Measurements from ENCODE around the gene SLC22A3. TPM values are rescaled to one million over a fixed set of nuclear protein-coding genes. Genes with fewer than 3 reads are reported as not detected.
A peak's percentile ranks its signal among the peaks of the same experiment; 100 is the strongest.

Gene SLC22A3
- total RNA-seq, 2 donors from 2014 or later: 91.5 to 144 TPM

DNA sequence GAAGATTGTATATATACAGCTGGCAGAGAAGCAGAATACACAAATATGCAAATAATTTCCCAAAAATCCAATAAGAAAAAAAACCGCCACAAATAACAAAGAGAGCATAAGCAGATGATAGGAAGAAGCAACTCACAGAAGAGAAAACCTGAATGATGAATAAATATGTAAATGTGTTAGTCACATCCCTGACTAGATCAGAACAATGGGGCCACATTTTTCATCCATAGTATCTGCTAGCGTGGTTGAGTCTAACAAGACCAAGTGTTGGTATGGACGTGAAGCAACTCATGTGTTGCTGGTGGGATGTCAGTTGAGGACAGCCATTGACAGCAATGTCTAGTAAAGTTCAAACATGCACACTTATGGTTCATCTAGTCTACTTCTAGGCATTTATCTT lies 3.9 kb upstream of the SLC22A3 start:
- no peaks in the 10 kb centered on the region for H3K27me3 ChIP-seq (replicated peaks; ENCODE audit: insufficient read depth)
- ATAC-seq (ENCODE audit: insufficient number of reproducible peaks, low FRiP score, low read depth): no peak

GRCh38 chr6:160347259-160348222 lies 637 bp upstream of the SLC22A3 start:
- no peak for DNase-seq (ENCODE audit: low spot score)
- peak overlapping the region; percentile 95 for H3K4me3 ChIP-seq

More for the DNA sequence above, 3.9 kb upstream of the SLC22A3 start:
- H3K36me3 ChIP-seq: no peaks in the 10 kb centered on the region
- H3K4me1 ChIP-seq (ENCODE audit: control insufficient read depth in 1 of 2, low read depth in 2 of 2): no peaks in the 10 kb centered on the region
- no peak for DNase-seq (ENCODE audit: low spot score)
- no peak overlapping the region for H3K27ac ChIP-seq
- no peak overlapping the region for H3K4me3 ChIP-seq
- H3K9me3 ChIP-seq: no peaks in the 10 kb centered on the region
- TF ChIP-seq, protein P1, sequence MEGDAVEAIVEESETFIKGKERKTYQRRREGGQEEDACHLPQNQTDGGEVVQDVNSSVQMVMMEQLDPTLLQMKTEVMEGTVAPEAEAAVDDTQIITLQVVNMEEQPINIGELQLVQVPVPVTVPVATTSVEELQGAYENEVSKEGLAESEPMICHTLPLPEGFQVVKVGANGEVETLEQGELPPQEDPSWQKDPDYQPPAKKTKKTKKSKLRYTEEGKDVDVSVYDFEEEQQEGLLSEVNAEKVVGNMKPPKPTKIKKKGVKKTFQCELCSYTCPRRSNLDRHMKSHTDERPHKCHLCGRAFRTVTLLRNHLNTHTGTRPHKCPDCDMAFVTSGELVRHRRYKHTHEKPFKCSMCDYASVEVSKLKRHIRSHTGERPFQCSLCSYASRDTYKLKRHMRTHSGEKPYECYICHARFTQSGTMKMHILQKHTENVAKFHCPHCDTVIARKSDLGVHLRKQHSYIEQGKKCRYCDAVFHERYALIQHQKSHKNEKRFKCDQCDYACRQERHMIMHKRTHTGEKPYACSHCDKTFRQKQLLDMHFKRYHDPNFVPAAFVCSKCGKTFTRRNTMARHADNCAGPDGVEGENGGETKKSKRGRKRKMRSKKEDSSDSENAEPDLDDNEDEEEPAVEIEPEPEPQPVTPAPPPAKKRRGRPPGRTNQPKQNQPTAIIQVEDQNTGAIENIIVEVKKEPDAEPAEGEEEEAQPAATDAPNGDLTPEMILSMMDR (IDR thresholded peaks at IDR 0.05): no peak

DNA sequence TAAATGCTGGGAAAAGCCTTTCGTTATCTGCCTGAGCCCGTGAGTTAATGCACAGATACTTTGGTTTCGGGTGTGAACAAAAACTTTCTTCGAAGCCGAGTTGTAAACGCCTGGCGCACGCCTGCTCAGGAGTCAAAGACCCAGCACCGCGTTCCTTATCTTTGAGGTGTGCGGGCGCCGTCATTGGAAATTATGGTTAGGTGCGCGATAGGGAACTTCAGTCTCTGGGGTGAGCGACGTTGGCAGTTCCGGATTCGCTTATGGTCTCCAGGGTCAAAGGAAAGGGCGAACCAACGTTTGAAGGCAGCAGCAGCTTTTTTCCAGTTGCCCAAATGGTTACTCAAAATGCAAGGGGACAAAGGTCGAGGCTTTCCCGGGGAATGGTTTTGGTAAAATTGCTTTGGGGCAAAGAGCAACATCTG lies 853 bp downstream of the SLC22A3 start:
- Histone ChIP-seq H3K9me3 (no peaks in the 10 kb centered on the region), H3K4me3 (peak overlapping the region; percentile 95), H3K4me1 (ENCODE audit: control insufficient read depth in 1 of 2, low read depth in 2 of 2) (peaks cover 11 to 40% of the 10 kb centered on the region in 2 donors), H3K36me3 (no peaks in the 10 kb centered on the region), H3K27ac (peak overlapping the region; percentile 96 to 99), H3K27me3 (replicated peaks; ENCODE audit: insufficient read depth) (no peaks in the 10 kb centered on the region)
- no peak for DNase-seq (ENCODE audit: low spot score)
- peak; percentile 4 for ATAC-seq (ENCODE audit: insufficient number of reproducible peaks, low FRiP score, low read depth)
- TF ChIP-seq, protein P1 (IDR thresholded peaks at IDR 0.05): no peak

More at GRCh38 chr6:160347259-160348222, 637 bp upstream of the SLC22A3 start:
- no peaks in the 10 kb centered on the region for H3K9me3 ChIP-seq
- TF ChIP-seq, protein P1 (IDR thresholded peaks at IDR 0.05): no peak
- peaks cover 3 to 25% of the 10 kb centered on the region in 2 donors for H3K4me1 ChIP-seq (ENCODE audit: control insufficient read depth in 1 of 2, low read depth in 2 of 2)
- no peak for ATAC-seq (ENCODE audit: insufficient number of reproducible peaks, low FRiP score, low read depth)
- peak overlapping the region; percentile 96 to 99 for H3K27ac ChIP-seq
- H3K36me3 ChIP-seq: no peaks in the 10 kb centered on the region
- no peaks in the 10 kb centered on the region for H3K27me3 ChIP-seq (replicated peaks; ENCODE audit: insufficient read depth)

GRCh38 chr6:160349814-160350350 lies 1.7 kb downstream of the SLC22A3 start:
- Histone ChIP-seq H3K4me3 (peak overlapping the region; percentile 95), H3K27ac (peak overlapping the region; percentile 96 to 99), H3K9me3 (no peaks in the 10 kb centered on the region), H3K27me3 (replicated peaks; ENCODE audit: insufficient read depth) (no peaks in the 10 kb centered on the region), H3K36me3 (no peaks in the 10 kb centered on the region), H3K4me1 (ENCODE audit: control insufficient read depth in 1 of 2, low read depth in 2 of 2) (peaks cover 19 to 49% of the 10 kb centered on the region in 2 donors)
- no peak for ATAC-seq (ENCODE audit: insufficient number of reproducible peaks, low FRiP score, low read depth)
- no peak for DNase-seq (ENCODE audit: low spot score)
- TF ChIP-seq, protein P1 (IDR thresholded peaks at IDR 0.05): no peak

GRCh38 chr6:160353950-160354496 lies 5.8 kb downstream of the SLC22A3 start:
- no peaks in the 10 kb centered on the region for H3K9me3 ChIP-seq
- no peaks in the 10 kb centered on the region for H3K36me3 ChIP-seq
- DNase-seq (ENCODE audit: low spot score) (no peak), ATAC-seq (ENCODE audit: insufficient number of reproducible peaks, low FRiP score, low read depth) (no peak)
- peaks cover 45 to 90% of the 10 kb centered on the region in 2 donors for H3K4me1 ChIP-seq (ENCODE audit: control insufficient read depth in 1 of 2, low read depth in 2 of 2)
- H3K4me3 ChIP-seq: no peak overlapping the region
- H3K27ac ChIP-seq: peak overlapping the region; percentile 96 to 99
- TF ChIP-seq, protein P1 (IDR thresholded peaks at IDR 0.05): no peak
- no peaks in the 10 kb centered on the region for H3K27me3 ChIP-seq (replicated peaks; ENCODE audit: insufficient read depth)

Data from thoracic aorta (tissue), 2 donors.